WTC11 (cell line): Measurements from ENCODE around the gene TREH. TPM values are rescaled to one million over a fixed set of nuclear protein-coding genes. Genes with fewer than 3 reads are reported as not detected.

Experiments
- ATAC-seq: fragments of 200-7000 bp; cut with Tn5 transposase; 2 replicates; pipeline ENCODE4 v1.10.0; 2021; ENCODE audit warnings: mild to moderate bottlenecking, moderate library complexity
- CTCF ChIA-PET: fragments of 300-600 bp; sonication (Branson Sonifier 250); formaldehyde crosslinking; loops from one replicate; lab custom pipeline; 2021; ENCODE audit warnings: antibody characterized with exemption; lab: Charles Lee
- POLR2A ChIA-PET: fragments of 350-600 bp; sonication (Branson Sonifier 250); formaldehyde crosslinking; loops from one replicate; lab custom pipeline; 2021; ENCODE audit warnings: antibody characterized with exemption; lab: Charles Lee
- DNase-seq: peaks from one replicate; pipeline ENCODE4 v3.0.0; 2021; ENCODE audit warnings: low spot score
- H3K27ac Mint-ChIP-seq: 2 replicates; pipeline ENCODE4 v1.8.0; 2021; ENCODE audit warnings: mixed read lengths
- H3K27me3 Mint-ChIP-seq: 2 replicates; pipeline ENCODE4 v1.8.0; 2021; ENCODE audit warnings: low read depth, mild to moderate bottlenecking, moderate library complexity, mixed read lengths
- H3K36me3 Mint-ChIP-seq: 2 replicates; pipeline ENCODE4 v1.8.0; 2021; ENCODE audit warnings: mixed read lengths
- H3K4me1 Mint-ChIP-seq: 2 replicates; pipeline ENCODE4 v1.8.0; 2022; ENCODE audit warnings: mixed read lengths
- H3K4me3 Mint-ChIP-seq: 2 replicates; pipeline ENCODE4 v1.8.0; 2021; ENCODE audit warnings: mild to moderate bottlenecking, moderate library complexity, mixed read lengths
- H3K9me3 Mint-ChIP-seq: 2 replicates; pipeline ENCODE4 v1.8.0; 2021; ENCODE audit warnings: mixed read lengths
- AFF4 ChIP-seq: sonication (generic); formaldehyde crosslinking; IDR thresholded peaks from 2 replicates; pipeline ENCODE4 v1.8.1; 2023; ENCODE audit warnings: mild to moderate bottlenecking, missing genetic modification reagents, borderline replicate concordance
- CBFB ChIP-seq: sonication (generic); formaldehyde crosslinking; IDR thresholded peaks from 2 replicates; pipeline ENCODE4 v1.8.1; 2022; ENCODE audit warnings: mild to moderate bottlenecking, low read depth, missing genetic modification reagents
- E2F4 ChIP-seq: sonication (generic); formaldehyde crosslinking; IDR thresholded peaks from 2 replicates; pipeline ENCODE4 v1.8.1; 2022; ENCODE audit warnings: low read depth, mild to moderate bottlenecking, moderate library complexity, missing genetic modification reagents, borderline replicate concordance
- GABPB1 ChIP-seq: sonication (generic); formaldehyde crosslinking; IDR thresholded peaks from 2 replicates; pipeline ENCODE4 v1.8.1; 2023; ENCODE audit warnings: mild to moderate bottlenecking, missing genetic modification reagents
- GTF2I ChIP-seq: fragments of 250-450 bp; sonication (Bioruptor Pico); conservative IDR thresholded peaks from 2 replicates; pipeline ENCODE4 v1.4.0; 2021; ENCODE audit warnings: mild to moderate bottlenecking
- MYBL2 ChIP-seq: sonication (generic); formaldehyde crosslinking; IDR thresholded peaks from 2 replicates; pipeline ENCODE4 v1.8.1; 2023; ENCODE audit warnings: mild to moderate bottlenecking, moderate library complexity, missing genetic modification reagents
- NFATC4 ChIP-seq: fragments of 250-450 bp; sonication (Bioruptor Pico); IDR thresholded peaks from 2 replicates; pipeline ENCODE4 v1.9.0; 2021; ENCODE audit warnings: mild to moderate bottlenecking
- ZNF121 ChIP-seq: sonication (generic); formaldehyde crosslinking; IDR thresholded peaks from 2 replicates; pipeline ENCODE4 v1.8.0; 2023; ENCODE audit warnings: missing genetic modification reagents
- ZNF138 ChIP-seq: sonication (generic); formaldehyde crosslinking; conservative IDR thresholded peaks from 2 replicates; pipeline ENCODE4 v1.8.1; 2022; ENCODE audit warnings: mild to moderate bottlenecking, moderate library complexity, missing genetic modification reagents
- total RNA-seq: library from RNA; stranded (reverse); gene quantifications from 3 replicates; pipeline ENCODE4 v1.2.3, GENCODE V29; 2021
- TF ChIP-seq, protein P1 (sequence below): sonication (generic); formaldehyde crosslinking; IDR thresholded peaks from 2 replicates; pipeline ENCODE4 v1.8.1; 2023; ENCODE audit warnings: mild to moderate bottlenecking, missing genetic modification reagents

TREH gene
- total RNA-seq, 1 experiment from 2014 or later: not detected

DNA sequence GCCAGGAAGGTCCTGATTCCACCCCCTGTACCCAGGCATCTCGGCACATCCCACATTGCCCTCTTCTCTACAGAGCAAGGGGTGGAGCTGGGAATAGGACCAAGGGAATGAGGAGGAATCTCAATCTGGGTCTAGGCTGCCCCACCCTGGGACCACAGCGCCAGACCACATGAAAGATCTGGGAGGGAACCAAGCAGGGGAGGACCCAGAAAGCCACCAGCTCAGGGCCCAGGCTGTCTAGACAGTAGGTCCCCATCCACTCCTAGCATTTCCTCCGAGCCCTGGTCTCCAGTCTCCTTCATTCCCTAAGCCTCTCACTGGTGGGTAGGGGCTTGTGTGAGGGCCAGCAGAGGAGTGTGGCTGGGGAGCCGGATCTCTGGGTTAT lies 60.5 kb downstream of the TREH start:
- CTCF ChIA-PET: interaction anchor here (1.3 to 1.8 kb wide), 5 partner anchors 9 to 311 kb away, joined by 3 to 8 read pairs (median 4); no protein-coding TSS in a partner anchor
- POLR2A ChIA-PET: interaction anchor here (2.2 kb wide), 1 partner anchor 16 kb away, joined by 14 read pairs; no protein-coding TSS in a partner anchor
- H3K9me3 Mint-ChIP-seq: no peaks in the 10 kb centered on the region
- no peaks in the 10 kb centered on the region for H3K36me3 Mint-ChIP-seq
- no peak overlapping the region for H3K27ac Mint-ChIP-seq
- TF ChIP-seq AFF4 (CRISPR knock-in tag): no peak
- no peak for TF ChIP-seq ZNF138
- no peak for TF ChIP-seq GTF2I
- TF ChIP-seq, protein P1, sequence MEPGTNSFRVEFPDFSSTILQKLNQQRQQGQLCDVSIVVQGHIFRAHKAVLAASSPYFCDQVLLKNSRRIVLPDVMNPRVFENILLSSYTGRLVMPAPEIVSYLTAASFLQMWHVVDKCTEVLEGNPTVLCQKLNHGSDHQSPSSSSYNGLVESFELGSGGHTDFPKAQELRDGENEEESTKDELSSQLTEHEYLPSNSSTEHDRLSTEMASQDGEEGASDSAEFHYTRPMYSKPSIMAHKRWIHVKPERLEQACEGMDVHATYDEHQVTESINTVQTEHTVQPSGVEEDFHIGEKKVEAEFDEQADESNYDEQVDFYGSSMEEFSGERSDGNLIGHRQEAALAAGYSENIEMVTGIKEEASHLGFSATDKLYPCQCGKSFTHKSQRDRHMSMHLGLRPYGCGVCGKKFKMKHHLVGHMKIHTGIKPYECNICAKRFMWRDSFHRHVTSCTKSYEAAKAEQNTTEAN (CRISPR knock-in tag): no peak
- TF ChIP-seq NFATC4 (CRISPR knock-in tag): no peak
- peaks cover 77% of the 10 kb centered on the region for H3K4me1 Mint-ChIP-seq
- no peak for DNase-seq
- no peaks in the 10 kb centered on the region for H3K27me3 Mint-ChIP-seq
- H3K4me3 Mint-ChIP-seq: no peak overlapping the region
- ATAC-seq: no peak

- DNase-seq (no peak), ATAC-seq (no peak)
- TF ChIP-seq GABPB1 (CRISPR knock-in tag) (no peak), MYBL2 (CRISPR knock-in tag) (no peak), E2F4 (CRISPR knock-in tag) (no peak)
- H3K4me1 Mint-ChIP-seq: peaks cover 76% of the 10 kb centered on the region
- H3K27ac Mint-ChIP-seq: no peak overlapping the region; the same call in 1 of the 2 replicates
- CTCF ChIA-PET: interaction anchor here (1.3 to 1.8 kb wide), 5 partner anchors 8 to 312 kb away, joined by 3 to 8 read pairs (median 4); no protein-coding TSS in a partner anchor
- no peaks in the 10 kb centered on the region for H3K36me3 Mint-ChIP-seq
- no peaks in the 10 kb centered on the region for H3K9me3 Mint-ChIP-seq
- POLR2A ChIA-PET: interaction anchor here (0.5 to 2.2 kb wide), 2 partner anchors 17 to 97 kb away, joined by 3 to 14 read pairs; no protein-coding TSS in a partner anchor
- no peaks in the 10 kb centered on the region for H3K27me3 Mint-ChIP-seq
- H3K4me3 Mint-ChIP-seq: no peak overlapping the region
Observed at GRCh38 chr11:118618115-118618990, 61.1 kb downstream of the TREH start.

GRCh38 chr11:118615976-118616371 lies 63.5 kb downstream of the TREH start:
- no peaks in the 10 kb centered on the region for H3K9me3 Mint-ChIP-seq
- H3K36me3 Mint-ChIP-seq: no peaks in the 10 kb centered on the region
- TF ChIP-seq ZNF121 (CRISPR knock-in tag): peak; percentile 94
- TF ChIP-seq CBFB (CRISPR knock-in tag): no peak
- H3K4me3 Mint-ChIP-seq: no peak overlapping the region; the same call in 1 of the 2 replicates
- ChIA-PET POLR2A (no interaction called here), CTCF (no interaction called here)
- peak overlapping the region; percentile 91 for H3K27ac Mint-ChIP-seq
- DNase-seq (peak; percentile 56), ATAC-seq (peak; percentile 2)
- peaks cover 70% of the 10 kb centered on the region for H3K4me1 Mint-ChIP-seq
- peaks cover 13% of the 10 kb centered on the region for H3K27me3 Mint-ChIP-seq
